Measurements from ENCODE around the gene ZNF513. TPM values are rescaled to one million over a fixed set of nuclear protein-coding genes. Genes with fewer than 3 reads are reported as not detected.
A peak's percentile ranks its signal among the peaks of the same experiment; 100 is the strongest.
"Not testable (repeated sequence)": the region's sequence is repeated elsewhere in the genome, so short reads cannot be mapped to it uniquely, and the experiment has no call there.

The ZNF513 gene, protein sequence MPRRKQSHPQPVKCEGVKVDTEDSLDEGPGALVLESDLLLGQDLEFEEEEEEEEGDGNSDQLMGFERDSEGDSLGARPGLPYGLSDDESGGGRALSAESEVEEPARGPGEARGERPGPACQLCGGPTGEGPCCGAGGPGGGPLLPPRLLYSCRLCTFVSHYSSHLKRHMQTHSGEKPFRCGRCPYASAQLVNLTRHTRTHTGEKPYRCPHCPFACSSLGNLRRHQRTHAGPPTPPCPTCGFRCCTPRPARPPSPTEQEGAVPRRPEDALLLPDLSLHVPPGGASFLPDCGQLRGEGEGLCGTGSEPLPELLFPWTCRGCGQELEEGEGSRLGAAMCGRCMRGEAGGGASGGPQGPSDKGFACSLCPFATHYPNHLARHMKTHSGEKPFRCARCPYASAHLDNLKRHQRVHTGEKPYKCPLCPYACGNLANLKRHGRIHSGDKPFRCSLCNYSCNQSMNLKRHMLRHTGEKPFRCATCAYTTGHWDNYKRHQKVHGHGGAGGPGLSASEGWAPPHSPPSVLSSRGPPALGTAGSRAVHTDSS
- 10.1 TPM for polyA plus RNA-seq (2012; ENCODE audit: low read depth, missing spikeins)

DNA sequence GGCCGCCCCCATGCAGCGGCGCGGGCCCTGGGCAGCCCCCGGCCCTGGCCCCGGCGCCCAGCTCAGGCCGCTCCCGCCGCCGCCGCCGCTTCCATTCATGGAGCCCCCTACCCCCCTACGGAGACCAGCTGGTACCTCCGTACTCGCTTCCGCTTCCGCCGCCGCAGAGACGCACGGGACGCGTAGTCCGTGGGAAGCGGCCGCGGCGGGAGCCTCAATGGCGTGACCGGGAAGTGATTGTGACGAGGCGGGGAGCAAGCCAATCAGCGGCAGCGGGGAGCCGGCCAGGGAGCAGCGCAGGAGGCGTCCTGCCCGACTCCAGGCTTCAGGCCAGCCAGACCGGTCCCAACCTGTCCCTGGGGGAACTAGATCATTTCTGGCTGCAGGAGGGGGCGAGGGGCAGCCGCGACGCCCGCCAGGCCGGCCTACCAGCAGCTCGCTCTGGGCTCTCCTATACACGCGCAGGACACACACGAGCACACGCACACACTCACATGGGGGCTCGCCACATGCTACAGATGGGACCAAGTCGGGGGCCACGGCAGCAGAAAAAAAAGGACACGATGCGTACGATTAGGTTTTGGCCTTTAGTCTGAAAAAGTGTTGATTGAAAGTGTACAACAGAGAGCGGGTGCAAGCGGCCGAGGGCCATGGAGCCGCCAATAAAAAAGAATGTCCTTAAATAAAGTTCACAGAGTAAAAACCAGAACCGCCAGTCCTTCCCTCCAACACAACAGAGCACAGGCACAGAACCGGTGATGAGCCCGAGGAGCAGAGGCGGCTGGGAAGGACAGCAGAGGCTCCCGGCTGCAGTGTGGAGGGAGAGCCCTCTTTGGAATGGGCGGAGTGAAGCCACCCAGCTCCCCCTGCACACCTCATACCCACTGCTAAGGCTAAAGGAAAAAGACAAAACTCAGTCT lies at the start of gene ZNF513:
ZNF513 (minus strand) TSS at position 109 of the 920 bp plus-strand sequence. CDS start 208 bp downstream, outside the sequence.
- FAIRE-seq (peak; percentile 100), DNase-seq (ENCODE audit: insufficient read length, low spot score) (peak; percentile 94)
- TF ChIP-seq SPI1 (IDR thresholded peaks at IDR 0.05; ENCODE audit: low read depth, low read length) (0 out of 2 replicates have a peak, but pooled peaks have one; percentile 2), POLR2AphosphoS5 (IDR thresholded peaks at IDR 0.05; ENCODE audit: low read depth, low read length) (peak; percentile 81; the same call in 1 of the 2 replicates), POLR2A (IDR thresholded peaks at IDR 0.05; ENCODE audit: low read depth, low read length) (peak; percentile 69), POU2F2 (IDR thresholded peaks at IDR 0.05; ENCODE audit: low read depth, low read length) (peak; percentile 13; the same call in 1 of the 2 replicates), PAX5 (IDR thresholded peaks at IDR 0.05; ENCODE audit: insufficient read depth, low read length, severe bottlenecking) (no peak), TAF1 (IDR thresholded peaks at IDR 0.05; ENCODE audit: low read depth, low read length) (peak; percentile 72)

DNA sequence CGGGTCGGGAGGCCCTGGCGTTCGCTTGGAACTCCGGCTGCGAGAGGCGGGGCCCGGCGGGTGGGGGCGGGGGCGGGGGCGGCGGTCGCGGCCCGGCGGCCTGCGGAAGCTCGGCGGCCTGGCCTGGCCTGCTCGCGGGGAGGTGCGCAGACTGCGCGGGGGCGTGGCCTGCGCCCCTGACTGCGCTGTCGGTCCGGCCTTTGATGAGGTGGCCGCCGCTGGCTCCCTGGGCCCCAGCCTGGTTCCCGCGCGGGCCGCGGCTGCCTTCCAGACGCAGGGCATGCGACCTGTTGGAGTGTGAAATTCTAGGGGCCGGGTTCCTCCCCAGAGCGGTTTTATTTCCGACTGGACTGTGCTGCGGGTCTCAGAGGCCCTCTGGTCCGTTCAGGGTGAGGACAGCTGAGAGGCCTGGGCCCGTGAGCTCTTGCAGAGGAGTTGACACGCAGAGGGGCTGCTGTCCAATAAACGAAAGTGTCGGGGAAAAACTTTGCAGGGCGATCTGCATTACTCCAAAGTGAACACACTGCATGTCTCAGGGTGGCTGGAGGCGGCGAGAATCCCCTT lies 48.5 kb upstream of the ZNF513 start:
- FAIRE-seq (peak; percentile 88), DNase-seq (ENCODE audit: insufficient read length, low spot score) (peak; percentile 74)
- TF ChIP-seq POLR2A (IDR thresholded peaks at IDR 0.05; ENCODE audit: low read depth, low read length): no peak
- TF ChIP-seq TAF1 (IDR thresholded peaks at IDR 0.05; ENCODE audit: low read depth, low read length): 0 out of 2 replicates have a peak, but pooled peaks have one; percentile 25
- 0 out of 2 replicates have a peak, but pooled peaks have one; percentile 6 for TF ChIP-seq POLR2AphosphoS5 (IDR thresholded peaks at IDR 0.05; ENCODE audit: low read depth, low read length)

DNA sequence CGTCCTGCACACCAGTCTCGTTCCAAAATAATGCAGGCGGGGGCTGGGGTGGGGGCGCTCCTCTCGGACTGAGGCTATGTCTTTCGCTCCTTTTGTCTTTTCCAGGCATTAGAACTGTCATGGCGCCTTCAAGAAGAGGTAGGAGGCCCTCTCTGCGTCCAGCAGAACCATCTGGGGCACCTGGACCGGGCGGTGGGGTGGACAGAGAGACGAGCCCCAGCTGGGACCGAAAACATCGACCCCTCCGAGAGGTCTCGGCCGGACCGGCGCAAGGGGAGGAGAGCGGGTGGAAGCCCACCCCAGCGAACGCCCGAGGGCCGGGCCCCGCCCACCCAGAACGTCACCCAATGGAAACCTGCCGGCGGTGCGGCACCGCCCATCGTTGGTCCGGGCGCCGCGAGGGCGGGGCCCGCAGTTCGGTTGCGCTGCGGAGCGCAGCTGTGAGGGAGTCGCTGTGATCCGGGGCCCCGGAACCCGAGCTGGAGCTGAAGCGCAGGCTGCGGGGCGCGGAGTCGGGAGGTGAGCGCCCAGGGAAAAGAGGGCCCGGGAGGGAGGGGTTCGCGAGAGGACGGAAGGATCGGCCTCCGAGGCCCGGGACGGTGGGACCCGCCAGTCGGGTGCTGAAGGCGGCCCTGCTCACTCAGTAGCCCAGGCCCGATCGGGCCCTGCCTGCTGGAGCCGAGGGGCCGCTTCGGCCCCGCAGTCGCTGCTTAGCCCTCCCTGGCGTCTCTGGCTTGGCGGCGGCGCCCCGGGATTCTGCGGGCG lies 47.9 kb upstream of the ZNF513 start, which contains the start of gene NRBP1:
NRBP1 (plus strand) TSS at position 419 of the 765 bp plus-strand sequence. CDS start 4,643 bp downstream, outside the sequence.
- DNase-seq (ENCODE audit: insufficient read length, low spot score) (peak; percentile 84), FAIRE-seq (peak; percentile 93)
- TF ChIP-seq SPI1 (IDR thresholded peaks at IDR 0.05; ENCODE audit: low read depth, low read length): no peak
- TF ChIP-seq POU2F2 (IDR thresholded peaks at IDR 0.05; ENCODE audit: low read depth, low read length): peak; percentile 33; the same call in 1 of the 2 replicates
- TF ChIP-seq PAX5 (IDR thresholded peaks at IDR 0.05; ENCODE audit: insufficient read depth, low read length, severe bottlenecking): peak; percentile 54
- TF ChIP-seq TAF1 (IDR thresholded peaks at IDR 0.05; ENCODE audit: low read depth, low read length): peak; percentile 69; the same call in 1 of the 2 replicates
- TF ChIP-seq POLR2A (IDR thresholded peaks at IDR 0.05; ENCODE audit: low read depth, low read length): peak; percentile 80
- TF ChIP-seq POLR2AphosphoS5 (IDR thresholded peaks at IDR 0.05; ENCODE audit: low read depth, low read length): peak; percentile 72; the same call in 1 of the 2 replicates

DNA sequence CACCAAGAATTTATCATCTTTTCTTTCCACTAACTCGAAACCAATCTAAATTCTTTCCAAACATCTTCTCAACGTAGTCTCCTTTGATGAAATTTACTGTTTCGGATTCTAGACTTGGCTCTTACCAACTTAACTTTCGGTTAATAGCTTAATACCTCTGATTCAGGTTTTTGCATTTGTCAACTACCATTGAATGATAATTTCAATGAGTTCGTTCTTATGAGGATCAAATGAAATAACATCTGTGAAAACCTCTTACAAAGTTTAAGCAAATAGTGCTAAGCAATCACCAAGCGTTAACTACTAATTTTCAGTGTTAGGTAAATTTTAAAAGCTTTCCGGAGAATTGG lies 47.3 kb upstream of the ZNF513 start:
- TF ChIP-seq PAX5 (IDR thresholded peaks at IDR 0.05; ENCODE audit: insufficient read depth, low read length, severe bottlenecking) (no peak), POU2F2 (IDR thresholded peaks at IDR 0.05; ENCODE audit: low read depth, low read length) (no peak), TAF1 (IDR thresholded peaks at IDR 0.05; ENCODE audit: low read depth, low read length) (no peak), POLR2AphosphoS5 (IDR thresholded peaks at IDR 0.05; ENCODE audit: low read depth, low read length) (no peak), SPI1 (IDR thresholded peaks at IDR 0.05; ENCODE audit: low read depth, low read length) (no peak), POLR2A (IDR thresholded peaks at IDR 0.05; ENCODE audit: low read depth, low read length) (no peak)
- FAIRE-seq (peak; percentile 16), DNase-seq (ENCODE audit: insufficient read length, low spot score) (no peak)

DNA sequence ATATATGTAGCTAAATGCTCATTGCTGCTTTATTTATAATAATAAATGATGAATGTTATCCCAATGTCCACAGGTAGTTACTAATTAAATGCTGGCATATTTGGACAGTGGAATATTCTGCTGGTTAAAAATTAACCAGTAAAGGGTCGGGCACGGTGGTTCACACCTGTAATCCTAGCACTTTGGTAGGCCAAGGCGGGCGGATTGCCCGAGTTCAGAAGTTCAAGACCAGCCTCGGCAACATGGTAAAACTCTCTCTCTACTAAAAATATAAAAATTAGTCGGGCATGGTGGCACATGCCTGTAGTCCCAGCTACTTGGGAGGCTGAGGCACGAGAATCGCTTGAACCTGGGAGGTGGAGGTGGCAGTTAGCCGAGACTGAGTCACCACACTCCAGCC lies 44.5 kb upstream of the ZNF513 start:
- DNase-seq (ENCODE audit: insufficient read length, low spot score); FAIRE-seq: not testable (repeated sequence)

DNA sequence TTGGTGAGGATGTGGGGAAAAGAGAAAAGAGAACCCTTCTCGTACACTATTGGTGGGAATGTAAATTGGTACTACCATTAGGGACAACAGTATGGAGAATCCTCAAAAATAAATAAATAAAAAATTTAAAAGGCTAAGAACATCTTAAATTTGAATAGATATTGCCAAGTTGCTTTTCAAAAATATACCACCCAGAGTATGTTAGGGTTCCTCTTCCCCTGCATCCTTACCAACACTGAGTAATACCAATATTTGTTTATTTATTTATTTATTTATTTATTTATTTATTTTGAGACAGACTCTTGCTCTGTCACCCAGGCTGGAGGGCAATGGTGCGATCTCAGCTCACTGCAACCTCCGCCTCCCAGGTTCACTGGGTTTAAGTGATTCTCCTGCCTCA lies 42.4 kb upstream of the ZNF513 start:
- TF ChIP-seq POLR2A (IDR thresholded peaks at IDR 0.05; ENCODE audit: low read depth, low read length): no peak
- TF ChIP-seq SPI1 (IDR thresholded peaks at IDR 0.05; ENCODE audit: low read depth, low read length): no peak
- TF ChIP-seq POLR2AphosphoS5 (IDR thresholded peaks at IDR 0.05; ENCODE audit: low read depth, low read length): no peak
- TF ChIP-seq POU2F2 (IDR thresholded peaks at IDR 0.05; ENCODE audit: low read depth, low read length): no peak
- no peak for TF ChIP-seq PAX5 (IDR thresholded peaks at IDR 0.05; ENCODE audit: insufficient read depth, low read length, severe bottlenecking)
- no peak for TF ChIP-seq TAF1 (IDR thresholded peaks at IDR 0.05; ENCODE audit: low read depth, low read length)
- FAIRE-seq (no peak), DNase-seq (ENCODE audit: insufficient read length, low spot score) (no peak)

DNA sequence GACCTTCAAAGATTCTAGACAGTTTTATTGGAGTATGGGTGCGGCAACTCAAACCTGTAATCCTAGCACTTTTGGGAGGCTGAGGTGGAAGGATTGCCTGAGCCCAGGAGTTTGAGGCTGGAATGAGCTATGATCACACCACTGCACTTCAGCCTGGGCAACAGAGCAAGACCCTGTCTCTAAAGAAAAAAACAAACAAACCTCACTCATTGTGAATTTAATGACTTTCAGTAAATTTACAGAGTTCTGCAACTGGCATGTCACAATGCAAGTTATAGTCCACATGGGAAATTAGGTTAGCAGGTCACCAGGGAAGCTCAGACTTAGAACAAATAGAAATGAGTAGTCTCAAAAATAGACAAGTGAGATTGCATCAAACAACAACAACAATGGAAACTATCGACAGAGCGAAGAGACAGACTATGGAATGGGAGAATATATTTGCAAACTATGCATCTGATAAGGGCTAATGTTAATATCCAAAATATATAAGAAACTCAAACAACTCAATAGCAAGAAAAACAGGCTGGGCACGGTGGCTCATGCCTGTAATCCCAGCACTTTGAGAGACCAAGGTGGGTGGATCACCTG lies 41.2 kb upstream of the ZNF513 start:
- TF ChIP-seq POLR2A (IDR thresholded peaks at IDR 0.05; ENCODE audit: low read depth, low read length): no peak
- no peak for TF ChIP-seq SPI1 (IDR thresholded peaks at IDR 0.05; ENCODE audit: low read depth, low read length)
- no peak for TF ChIP-seq PAX5 (IDR thresholded peaks at IDR 0.05; ENCODE audit: insufficient read depth, low read length, severe bottlenecking)
- no peak for TF ChIP-seq POU2F2 (IDR thresholded peaks at IDR 0.05; ENCODE audit: low read depth, low read length)
- TF ChIP-seq POLR2AphosphoS5 (IDR thresholded peaks at IDR 0.05; ENCODE audit: low read depth, low read length): no peak
- no peak for TF ChIP-seq TAF1 (IDR thresholded peaks at IDR 0.05; ENCODE audit: low read depth, low read length)
- DNase-seq (ENCODE audit: insufficient read length, low spot score): no peak
- FAIRE-seq: no peak

DNA sequence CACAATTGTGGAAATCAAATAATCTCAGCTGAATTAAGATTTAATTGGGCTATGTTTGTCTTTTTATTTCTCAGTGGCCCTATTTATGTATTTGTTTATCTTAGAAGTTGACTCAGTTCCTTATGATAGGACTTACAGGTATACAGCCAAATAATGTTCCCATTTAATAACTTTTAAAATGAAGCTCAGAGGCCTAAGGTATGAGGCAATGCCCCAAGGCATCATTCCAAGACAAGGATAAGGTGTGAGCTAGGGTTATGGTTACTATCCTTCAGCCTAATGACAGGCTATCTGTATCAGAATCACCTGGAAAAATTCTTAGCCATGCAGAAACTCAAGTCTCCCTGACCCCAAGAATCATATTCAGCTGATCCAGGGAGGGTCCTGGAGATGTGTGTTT lies 40.5 kb upstream of the ZNF513 start:
- no peak for DNase-seq (ENCODE audit: insufficient read length, low spot score)
- no peak for FAIRE-seq
- TF ChIP-seq POU2F2 (IDR thresholded peaks at IDR 0.05; ENCODE audit: low read depth, low read length): no peak
- TF ChIP-seq PAX5 (IDR thresholded peaks at IDR 0.05; ENCODE audit: insufficient read depth, low read length, severe bottlenecking): no peak
- no peak for TF ChIP-seq SPI1 (IDR thresholded peaks at IDR 0.05; ENCODE audit: low read depth, low read length)
- TF ChIP-seq TAF1 (IDR thresholded peaks at IDR 0.05; ENCODE audit: low read depth, low read length): no peak
- TF ChIP-seq POLR2A (IDR thresholded peaks at IDR 0.05; ENCODE audit: low read depth, low read length): no peak
- TF ChIP-seq POLR2AphosphoS5 (IDR thresholded peaks at IDR 0.05; ENCODE audit: low read depth, low read length): no peak
